GM19023 (cell line): ENCODE results near the gene ZNF365.
"Not testable (repeated sequence)": the region's sequence is repeated elsewhere in the genome, so short reads cannot be mapped to it uniquely, and the experiment has no call there.

Source experiments
- ATAC-seq: cut with Tn5 transposase; IDR thresholded peaks from one replicate; pipeline ENCODE4 v1.9.1; 2021; ENCODE audit warnings: mild to moderate bottlenecking, moderate library complexity; ENCODE audit not compliant: unreplicated experiment

The ZNF365 gene

DNA sequence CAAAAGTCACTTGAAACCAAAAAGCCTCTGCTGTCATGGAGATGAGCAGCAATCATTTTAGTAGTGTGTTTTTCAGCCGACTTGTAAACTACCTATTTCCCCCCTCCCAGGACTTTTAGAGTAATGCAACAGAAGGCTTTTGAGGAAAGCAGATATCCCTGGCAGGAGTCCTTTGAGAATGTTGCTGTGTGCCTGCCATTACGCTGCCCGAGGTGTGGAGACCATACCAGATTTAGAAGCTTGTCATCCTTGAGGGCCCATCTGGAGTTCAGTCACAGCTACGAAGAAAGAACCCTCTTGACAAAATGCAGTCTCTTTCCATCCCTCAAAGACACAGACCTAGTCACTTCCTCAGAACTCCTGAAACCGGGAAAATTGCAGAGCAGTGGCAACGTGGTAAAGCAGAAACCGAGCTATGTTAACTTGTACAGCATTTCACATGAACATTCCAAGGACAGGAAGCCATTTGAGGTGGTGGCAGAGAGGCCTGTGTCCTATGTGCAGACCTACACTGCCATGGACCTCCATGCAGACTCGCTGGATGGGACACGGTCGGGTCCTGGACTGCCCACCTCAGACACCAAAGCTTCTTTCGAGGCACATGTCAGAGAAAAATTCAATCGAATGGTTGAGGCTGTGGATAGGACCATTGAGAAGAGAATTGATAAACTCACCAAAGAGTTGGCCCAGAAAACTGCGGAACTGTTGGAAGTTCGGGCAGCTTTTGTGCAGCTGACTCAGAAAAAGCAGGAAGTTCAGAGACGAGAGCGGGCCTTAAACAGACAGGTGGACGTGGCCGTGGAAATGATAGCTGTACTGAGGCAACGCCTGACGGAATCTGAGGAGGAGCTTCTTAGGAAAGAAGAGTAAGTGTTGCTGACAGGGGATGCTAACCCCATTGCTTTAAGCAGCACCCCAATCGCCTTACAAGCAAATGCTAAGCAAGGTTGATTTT lies 2.2 kb downstream of the ZNF365 start:
- ATAC-seq = no peak

DNA sequence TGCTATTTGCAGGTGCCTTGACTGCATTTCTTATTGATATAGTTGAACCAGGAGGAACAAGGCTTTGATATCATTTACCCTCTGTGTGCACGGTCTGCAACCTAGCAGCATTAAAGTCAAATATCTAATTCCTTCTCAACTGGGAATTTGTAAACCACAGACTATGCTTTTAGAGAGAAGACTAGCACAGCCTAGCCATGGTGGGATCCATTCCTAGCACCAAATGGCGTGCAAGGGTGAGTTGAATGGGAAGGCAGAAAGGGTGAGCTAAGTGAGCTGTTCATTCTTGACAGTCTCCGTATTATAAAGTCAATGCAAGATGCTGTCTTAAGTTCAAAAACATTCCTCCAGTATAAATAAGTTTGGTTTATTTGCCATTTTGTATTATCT lies 2.9 kb downstream of the ZNF365 start:
- ATAC-seq = no peak

DNA sequence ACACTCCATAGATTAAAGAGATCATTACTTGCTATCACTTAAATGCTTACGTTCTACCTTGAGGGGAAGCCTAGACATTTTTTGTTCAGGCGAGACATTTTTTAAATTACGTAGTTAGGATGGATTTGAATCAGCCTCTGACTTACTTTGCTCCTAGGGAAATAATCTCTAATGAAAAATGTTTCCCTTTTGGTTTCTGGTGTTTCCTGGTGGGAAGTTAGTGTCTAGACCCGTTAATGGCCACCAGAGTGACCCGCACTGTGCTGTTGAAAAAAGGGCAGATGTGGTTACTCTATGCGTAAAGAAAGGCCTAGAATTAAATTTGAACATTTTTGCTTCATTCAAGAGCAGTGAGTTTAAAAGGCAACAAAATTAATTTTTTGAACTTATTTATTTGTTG lies 3.8 kb downstream of the ZNF365 start:
- no peak for ATAC-seq

DNA sequence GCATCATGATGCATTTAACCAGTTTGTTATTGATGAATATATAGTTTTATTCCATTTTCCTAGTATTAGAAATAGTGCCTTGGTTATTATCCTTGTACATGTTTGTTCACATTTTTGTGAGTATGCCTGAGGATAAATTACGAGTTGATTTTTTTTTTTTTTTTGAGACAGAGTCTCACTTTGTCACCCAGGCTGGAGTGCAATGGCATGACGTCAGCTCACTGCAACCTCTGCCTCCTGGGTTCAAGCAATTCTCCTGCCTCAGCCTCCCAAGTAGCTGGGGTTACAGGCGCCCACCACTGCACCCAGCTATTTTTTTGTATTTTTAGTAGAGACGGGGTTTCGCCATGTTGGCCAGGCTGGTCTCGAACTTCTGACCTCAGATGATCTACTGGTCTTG lies 4.7 kb downstream of the ZNF365 start:
- not testable (repeated sequence) for ATAC-seq

DNA sequence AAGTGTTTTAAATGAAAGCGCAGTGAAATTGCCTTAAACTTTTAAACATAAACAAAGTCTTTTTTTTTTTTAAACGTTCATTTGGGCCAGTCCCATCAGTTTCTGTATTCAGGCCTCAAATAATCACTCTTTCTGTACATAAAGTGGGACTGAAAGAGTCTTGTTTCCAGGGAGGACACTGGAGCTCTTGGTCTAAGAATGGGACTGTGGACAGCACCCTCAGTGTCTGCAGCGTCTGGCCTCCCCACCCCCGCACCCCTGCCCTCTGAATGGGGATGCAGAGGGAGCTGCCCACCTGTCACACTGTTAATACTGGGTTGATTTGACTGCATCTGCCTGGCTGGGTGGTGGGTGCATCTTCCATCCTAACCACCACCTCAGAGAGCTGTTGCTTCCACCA lies 5.2 kb downstream of the ZNF365 start:
- no peak for ATAC-seq

DNA sequence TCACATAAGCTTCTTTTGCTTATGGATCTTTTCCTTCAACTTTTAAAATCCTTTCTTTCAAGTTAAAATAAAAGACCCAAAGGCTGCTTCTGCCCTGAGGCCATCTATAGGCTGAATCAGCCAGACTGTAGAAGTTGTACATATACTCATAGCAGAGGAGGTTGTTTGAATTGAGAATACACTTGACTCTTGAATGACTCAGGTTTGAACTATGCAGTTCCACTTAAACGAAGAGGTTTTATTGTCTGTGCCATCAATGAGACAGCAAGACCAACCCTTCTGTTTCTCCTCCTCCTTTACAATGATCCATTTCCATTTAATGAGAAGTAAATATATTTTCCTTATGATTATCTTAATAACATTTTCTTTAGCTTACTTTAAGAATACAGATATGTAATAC lies 5.8 kb downstream of the ZNF365 start:
- ATAC-seq = no peak

DNA sequence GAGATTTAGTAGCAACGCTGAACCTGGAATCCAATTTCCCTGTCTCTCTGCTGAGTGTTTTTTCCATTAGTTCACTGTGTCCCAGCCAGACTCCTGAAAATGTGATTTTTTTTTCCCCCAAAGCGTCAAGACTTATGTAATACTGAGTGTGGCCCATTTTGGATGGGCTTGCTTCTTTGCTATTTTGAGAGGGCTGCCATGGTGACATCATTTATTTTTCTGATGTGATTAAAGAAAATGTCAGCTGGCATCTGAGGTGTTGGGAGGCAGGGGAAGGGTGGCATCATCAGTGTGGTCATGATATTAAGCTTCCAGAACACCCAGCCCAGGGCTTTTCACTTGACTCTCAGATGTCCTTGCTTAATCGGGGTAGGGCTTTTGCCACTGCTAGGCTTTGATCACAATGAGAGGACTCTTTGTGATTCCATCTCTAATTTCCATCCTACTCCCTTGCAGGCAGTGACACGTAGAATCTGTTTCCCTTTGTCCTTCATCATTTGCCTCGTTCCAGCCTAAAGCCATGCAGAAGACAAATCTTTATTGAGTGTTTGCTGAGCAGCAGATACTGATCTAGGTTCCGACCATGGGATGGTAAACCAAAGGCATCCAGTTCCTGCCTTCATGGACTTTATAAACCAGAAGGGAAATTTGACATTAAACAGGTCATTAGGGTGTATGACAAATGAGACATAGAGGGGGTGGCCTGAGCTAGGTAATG lies 7.4 kb downstream of the ZNF365 start:
- ATAC-seq = no peak

DNA sequence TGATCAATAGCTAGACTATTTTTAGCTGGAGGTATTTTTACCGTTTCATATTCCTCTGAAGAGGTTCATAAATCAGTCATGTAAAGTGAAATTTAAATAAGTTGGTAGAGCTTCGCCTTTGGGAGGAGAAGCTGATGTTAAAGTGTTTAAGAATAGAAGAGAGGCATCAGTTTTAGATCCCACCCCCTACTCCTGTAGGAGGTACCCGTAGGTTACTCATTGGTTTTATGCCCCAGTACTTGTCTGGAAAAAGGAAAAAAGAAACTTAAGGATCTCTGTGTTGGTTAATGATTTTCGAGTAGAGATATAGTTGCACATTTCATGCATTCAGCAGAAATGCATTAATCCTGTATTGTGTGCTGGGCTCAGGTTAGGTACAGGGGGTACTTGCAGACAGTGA lies 8.7 kb downstream of the ZNF365 start:
- ATAC-seq = no peak

DNA sequence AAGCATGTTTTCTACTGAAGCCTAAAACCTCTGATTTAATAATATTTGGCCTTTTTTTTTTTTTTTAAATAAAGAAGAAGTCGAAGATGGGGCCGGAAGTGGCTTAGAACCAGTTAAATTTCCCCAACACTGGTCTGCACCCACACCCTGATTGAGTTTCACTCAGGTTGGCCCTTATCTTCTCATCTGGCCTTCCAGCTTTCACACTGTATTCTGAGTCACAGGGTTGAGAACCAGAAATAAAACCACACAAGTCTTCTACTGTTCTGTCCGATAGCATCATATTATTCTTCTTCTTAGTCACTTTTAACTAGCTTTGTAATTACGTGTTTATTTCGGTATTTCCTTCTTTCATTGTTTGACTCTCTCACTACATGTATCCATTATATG lies 9.9 kb downstream of the ZNF365 start:
- no peak for ATAC-seq

DNA sequence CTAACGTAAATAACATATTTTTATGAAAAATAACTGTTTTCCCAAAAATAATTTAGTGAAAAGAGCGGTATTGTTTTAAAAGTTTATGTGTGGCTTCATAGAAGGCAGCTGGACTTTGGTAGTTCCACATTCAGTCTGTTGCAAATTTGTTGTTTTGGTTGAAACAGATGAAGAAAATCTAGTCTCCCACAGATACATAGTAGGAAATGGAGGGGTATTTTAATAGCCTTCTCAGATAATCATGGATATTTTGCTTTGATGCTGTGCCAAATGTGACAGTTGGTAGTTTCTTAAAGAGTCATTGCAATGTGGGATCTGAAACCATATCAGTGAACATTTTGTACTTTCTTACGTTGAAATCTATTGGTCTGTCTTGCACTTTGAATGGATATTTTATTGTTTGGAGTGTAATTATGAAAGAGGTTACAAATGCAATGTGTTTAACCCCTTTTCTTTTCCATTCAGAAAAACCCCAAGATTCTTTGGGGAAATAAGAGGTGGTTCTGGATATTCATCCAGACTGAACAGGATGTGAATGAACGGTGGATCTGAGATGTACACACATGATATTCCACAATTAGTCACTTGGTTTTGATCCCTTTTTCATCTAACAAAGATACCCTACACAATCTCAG lies 10.4 kb downstream of the ZNF365 start:
- ATAC-seq = no peak

DNA sequence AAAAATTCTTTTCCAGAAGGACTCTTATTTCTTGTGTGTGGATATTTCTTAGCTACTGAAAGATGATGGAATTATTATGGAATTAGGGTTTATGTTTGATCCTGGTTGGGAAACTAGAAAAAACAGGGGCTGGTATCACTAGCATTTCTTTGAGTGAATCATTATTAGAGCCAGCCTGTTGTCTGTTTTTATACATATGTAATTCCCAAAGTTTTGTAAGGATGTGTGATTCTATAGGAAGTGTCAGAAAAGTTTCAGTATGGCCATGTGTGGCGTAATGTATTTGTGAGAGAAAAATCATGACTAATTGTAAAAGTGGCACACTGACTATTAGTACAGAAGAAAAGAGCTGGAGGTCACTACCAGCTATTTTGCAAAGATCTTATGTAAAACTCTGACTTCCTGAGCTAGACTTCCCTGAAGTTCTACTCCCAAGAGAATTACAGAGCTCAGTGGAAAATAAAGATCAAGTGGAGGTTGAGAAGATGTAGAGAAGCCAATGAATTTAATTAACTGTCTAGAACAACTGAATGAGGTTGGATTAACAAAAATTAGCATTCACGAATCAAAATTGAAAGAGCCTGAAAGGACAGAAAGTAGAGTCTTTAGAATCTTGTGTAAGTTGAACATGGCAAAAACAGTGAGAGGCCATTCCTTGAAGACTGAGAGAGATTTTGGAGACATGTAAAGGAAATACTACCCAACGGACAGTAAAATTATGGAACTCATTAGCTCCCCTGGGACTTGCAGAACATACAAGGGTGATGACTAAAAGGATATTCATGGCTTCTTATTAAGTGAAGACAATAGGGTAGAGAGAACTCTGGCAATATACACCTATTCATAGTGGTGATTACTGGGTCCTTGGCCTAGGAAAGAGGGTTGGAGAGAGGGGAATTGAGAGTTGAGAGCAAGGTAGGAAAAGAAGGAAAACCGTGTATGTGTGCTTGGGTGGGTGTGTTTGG lies 12.5 kb downstream of the ZNF365 start:
- ATAC-seq = no peak

DNA sequence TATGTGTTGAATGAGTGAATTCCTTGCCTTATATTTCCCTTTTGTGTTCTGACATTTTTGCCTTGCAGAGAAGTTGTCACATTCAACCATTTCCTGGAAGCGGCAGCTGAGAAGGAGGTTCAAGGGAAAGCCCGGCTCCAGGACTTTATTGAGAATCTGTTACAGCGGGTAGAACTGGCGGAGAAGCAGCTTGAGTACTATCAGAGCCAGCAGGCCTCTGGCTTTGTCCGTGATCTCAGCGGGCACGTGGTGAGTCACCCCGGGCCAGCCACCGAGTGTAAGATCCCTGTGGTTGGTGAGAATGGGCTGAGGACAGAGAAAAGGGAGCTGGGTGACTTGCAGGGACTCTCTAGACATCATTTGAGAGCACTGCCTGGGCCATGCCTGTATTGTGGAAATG lies 14.2 kb downstream of the ZNF365 start:
- ATAC-seq = no peak

DNA sequence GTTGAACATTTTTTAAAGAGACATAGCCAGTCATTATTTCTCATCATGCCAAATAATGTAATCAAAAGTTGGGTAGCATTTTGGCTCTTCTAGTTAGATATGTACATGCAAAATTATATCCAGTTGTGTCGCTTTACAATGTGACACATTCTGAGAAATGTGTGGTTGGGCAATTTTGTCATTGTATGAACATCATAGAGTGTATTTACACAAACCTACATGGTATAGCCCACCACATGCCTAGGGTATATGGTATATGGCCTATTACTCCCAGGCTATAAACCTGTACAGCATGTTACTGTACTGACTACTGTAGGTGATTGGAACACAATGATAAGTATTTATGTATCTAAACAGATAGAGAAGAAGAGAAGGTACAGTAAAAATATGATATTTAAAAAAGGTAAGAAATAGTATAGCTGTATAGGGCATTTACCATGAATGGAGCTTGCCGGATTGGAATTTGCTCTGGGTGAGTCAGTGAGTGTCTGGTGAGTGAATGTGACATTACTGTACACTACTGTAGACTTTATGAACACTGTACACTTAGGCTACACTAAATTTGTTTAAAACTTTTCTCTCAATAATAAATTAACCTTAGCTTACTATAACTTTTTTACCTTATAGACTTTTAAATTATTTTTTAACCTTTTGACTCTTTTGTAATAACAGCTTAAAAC lies 16.5 kb downstream of the ZNF365 start:
- ATAC-seq = no peak

DNA sequence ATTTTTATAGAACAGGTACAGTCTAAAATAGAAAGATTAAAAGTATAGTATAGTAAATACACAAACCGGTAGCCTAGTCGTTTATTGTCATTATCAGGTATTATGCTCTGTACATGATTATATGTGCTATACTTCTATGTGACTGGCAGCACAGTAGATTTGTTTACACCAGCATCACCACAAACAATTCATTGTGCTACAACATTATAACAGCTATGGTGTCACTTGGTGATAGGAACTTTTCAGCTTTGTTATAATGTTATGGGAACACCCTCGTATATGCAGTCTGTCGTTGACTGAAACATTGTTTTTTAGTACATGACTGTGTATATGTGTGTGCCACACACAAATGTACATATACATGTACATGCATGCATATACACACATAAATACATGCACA lies 19.1 kb downstream of the ZNF365 start:
- ATAC-seq = no peak

DNA sequence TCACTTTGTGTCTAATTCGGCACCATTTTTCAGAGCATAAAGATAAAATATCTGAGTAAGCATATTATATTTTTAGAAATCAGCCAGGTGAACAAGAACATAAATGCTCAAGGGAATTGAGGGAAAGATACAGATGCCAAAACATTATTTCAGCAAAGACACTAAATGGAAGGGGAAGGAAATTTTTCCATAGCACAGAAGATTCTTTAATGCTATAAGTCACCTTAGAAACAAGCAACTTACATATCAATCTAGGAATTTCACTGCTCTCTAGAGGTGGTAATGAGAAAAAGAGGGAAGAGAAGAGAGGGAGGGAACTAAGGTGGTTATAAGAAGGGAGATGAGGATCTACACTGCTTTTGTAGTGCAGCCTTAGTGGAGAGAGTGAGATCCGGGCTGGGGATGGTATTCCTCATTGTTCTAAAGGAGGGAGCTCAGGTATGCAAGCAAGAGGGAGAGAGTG lies 20.4 kb downstream of the ZNF365 start:
- ATAC-seq = no peak

DNA sequence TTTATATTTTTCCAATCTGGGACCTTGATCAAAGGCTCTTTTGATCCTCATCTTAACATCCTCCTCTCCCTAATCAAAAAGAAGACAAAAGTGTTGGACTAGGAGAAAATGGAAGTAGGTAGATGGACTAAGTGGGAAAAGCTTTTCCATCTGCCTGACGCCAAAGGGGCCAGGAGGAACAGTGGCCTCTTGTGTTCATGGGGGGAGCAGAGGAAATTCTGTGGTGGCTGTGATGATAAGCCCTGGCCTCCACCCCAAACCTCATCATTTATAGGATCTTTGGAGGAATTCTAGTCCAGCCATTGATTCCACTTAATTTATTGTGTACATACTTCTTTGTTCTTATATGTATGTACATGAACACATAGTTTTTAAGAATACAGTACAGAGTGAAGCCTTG lies 21.7 kb downstream of the ZNF365 start:
- ATAC-seq = no peak

DNA sequence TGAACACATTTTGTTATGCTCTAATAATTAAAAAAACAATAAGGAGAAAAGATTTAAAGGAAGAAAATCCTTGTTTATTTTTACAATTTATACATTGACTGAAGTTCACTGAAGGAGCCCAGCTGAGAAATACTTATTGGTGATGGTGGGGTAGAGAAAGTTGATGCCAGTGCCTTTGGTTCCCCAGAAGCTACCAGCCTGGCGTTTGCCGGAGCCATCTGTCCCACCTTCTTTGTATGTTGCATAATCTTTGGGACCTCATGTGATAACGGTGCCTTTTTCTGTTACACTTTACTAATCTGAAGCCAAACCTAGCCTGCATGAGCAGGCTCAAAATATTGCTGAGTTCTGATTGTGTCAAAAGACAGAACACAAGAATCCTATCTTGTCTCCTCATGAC lies 22.7 kb downstream of the ZNF365 start:
- ATAC-seq = no peak

DNA sequence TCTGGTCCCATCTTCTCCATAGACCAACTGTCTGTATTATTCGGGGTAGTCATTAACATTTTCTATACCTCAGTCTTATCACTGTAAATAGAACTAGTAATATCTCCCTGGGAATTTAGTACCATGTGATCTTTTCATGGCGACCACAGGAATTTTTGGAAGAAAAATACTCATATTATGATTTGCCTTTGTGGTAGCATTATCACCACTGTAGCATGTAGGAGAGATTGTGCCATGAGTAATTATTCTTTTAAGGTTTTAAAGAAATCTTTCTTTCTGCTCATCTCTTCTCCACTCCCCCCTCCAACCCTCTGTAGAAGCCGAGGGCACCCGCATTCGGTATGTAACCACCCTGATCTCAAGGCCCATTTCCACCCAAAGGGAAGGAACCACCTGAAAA lies 25.0 kb downstream of the ZNF365 start:
- ATAC-seq = no peak

DNA sequence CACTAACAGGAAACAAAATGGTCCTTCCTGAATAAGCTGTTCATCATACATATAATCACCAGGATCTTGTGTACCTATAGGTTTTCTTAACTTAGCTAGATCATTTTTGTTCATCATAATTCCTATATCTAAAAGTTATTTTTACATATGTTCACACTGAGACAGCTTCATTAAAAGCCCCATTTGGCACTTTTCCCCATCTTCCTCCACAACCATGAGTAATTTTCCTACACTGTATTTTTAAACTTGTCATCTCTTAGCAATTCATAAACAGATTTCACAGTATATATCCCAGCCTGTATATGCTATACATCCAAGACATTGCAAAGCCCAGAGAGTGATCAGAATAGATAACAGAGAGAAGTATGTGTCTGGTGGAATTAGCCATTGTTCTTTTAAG lies 28.3 kb downstream of the ZNF365 start:
- ATAC-seq = no peak

DNA sequence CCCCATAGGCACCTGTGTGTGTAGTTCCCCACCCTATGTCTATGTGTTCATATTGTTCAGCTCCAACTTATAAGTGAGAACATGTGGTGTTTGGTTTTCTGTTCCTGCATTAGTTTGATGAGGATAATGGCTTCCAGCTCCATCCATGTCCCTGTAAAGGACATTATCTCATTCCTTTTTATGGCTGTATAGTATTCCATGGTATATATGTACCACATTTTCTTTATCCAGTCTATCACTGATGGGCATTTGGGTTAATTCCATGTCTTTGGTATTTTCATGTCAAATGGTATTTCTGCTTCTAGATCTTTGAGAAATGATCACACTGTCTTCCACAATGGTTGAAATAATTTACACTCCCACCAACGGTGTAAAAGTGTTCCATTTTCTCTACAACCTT lies 36.4 kb downstream of the ZNF365 start:
- ATAC-seq = not testable (repeated sequence)
